ENCODE data around the gene KRTAP20-3.

The KRTAP20-3 gene

DNA sequence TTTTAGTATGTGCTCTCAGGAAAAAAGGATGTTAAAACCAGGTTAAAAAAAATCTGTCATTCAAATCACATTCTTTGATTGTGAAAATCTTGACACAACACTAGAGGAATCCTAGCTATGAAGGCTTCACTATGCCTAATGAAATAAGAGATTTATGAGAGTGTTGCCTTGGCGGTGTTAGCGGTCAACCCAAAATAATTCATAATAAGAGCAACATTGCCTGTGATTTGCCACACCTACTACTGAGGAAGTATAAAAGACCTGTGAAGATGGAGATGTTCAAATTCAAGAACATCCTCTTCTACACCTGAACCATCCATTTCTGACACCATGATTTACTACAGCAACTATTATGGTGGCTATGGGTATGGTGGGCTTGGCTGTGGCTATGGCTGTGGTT lies 26.5 kb upstream of the KRTAP20-3 start, which contains the start of gene KRTAP20-1:
Gene KRTAP20-1, plus strand, starts transcription at position 301 of the 400 bp plus-strand sequence. Its CDS starts 30 bp downstream, at position 331.
- no peak for TF ChIP-seq CTCF (conservative IDR thresholded peaks at IDR 0.05; ENCODE audit: control insufficient read depth, insufficient read depth, low read depth, low read length)
- no peak within 1 kb of the TSS for H3K4me3 ChIP-seq (ENCODE audit: control insufficient read depth, low read depth, low read length)
- DNase-seq (ENCODE audit: low read depth): no peak

- no peak for DNase-seq (ENCODE audit: low read depth)
- no peak for TF ChIP-seq CTCF (conservative IDR thresholded peaks at IDR 0.05; ENCODE audit: control insufficient read depth, insufficient read depth, low read depth, low read length)
- H3K4me3 ChIP-seq (ENCODE audit: control insufficient read depth, low read depth, low read length): no peak overlapping the region
Observed at GRCh38 chr21:30620080-30620479, 22.6 kb upstream of the KRTAP20-3 start.

DNA sequence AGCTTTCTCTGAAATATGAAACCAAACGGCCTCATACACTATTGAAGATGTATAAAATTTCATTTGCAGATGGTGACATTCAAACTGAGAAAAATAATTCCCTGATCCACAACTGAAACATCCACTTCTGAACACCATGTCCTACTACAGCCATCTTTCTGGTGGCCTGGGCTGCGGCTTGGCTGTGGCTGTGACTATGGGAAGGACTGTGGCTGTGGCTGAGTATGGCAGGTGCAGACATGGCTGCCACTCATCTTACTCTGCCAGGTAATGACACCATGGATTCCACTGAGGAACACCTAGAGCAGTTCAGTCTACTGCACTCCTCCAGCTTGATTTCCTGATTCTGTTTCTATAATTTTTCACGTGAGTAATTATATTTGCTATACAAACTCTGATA lies 22.1 kb upstream of the KRTAP20-3 start, which contains the start of gene KRTAP20-4:
Gene KRTAP20-4, plus strand, starts transcription at position 106 of the 400 bp plus-strand sequence.
- DNase-seq (ENCODE audit: low read depth): no peak
- TF ChIP-seq CTCF (conservative IDR thresholded peaks at IDR 0.05; ENCODE audit: control insufficient read depth, insufficient read depth, low read depth, low read length): no peak
- no peak within 1 kb of the TSS for H3K4me3 ChIP-seq (ENCODE audit: control insufficient read depth, low read depth, low read length)

- no peak for DNase-seq (ENCODE audit: low read depth)
- TF ChIP-seq CTCF (conservative IDR thresholded peaks at IDR 0.05; ENCODE audit: control insufficient read depth, insufficient read depth, low read depth, low read length): no peak
- no peak overlapping the region for H3K4me3 ChIP-seq (ENCODE audit: control insufficient read depth, low read depth, low read length)
Observed at GRCh38 chr21:30623362-30623761, 19.3 kb upstream of the KRTAP20-3 start.

- DNase-seq (ENCODE audit: low read depth): no peak
- no peak for TF ChIP-seq CTCF (conservative IDR thresholded peaks at IDR 0.05; ENCODE audit: control insufficient read depth, insufficient read depth, low read depth, low read length)
- H3K4me3 ChIP-seq (ENCODE audit: control insufficient read depth, low read depth, low read length): no peak overlapping the region
Observed at GRCh38 chr21:30625449-30626165, 17.1 kb upstream of the KRTAP20-3 start.

DNA sequence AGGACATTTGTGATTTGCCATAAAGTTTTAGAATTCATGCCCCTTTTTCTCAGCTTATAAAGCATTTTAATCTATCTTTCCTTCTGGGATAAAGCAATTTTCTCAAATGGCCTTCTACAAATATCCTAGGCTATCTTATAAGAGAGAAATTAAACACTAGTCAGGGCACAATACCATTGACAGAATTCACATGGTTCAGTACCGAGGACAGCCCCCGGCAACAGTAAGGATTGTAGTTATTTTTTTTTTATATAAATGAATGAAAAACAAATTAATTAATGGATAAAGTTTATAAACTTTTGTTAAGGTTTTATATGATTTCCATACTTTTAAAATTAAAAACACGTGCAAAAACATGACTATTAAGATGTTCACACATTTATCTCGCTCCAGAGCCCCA lies 14.6 kb upstream of the KRTAP20-3 start:
- no peak for TF ChIP-seq CTCF (conservative IDR thresholded peaks at IDR 0.05; ENCODE audit: control insufficient read depth, insufficient read depth, low read depth, low read length)
- no peak overlapping the region for H3K4me3 ChIP-seq (ENCODE audit: control insufficient read depth, low read depth, low read length)
- DNase-seq (ENCODE audit: low read depth): no peak
